GM19438 (cell line): Measurements from ENCODE around the gene CACNA1D.
"Not testable (repeated sequence)": the region's sequence is repeated elsewhere in the genome, so short reads cannot be mapped to it uniquely, and the experiment has no call there.

ENCODE experiments used
- ATAC-seq: cut with Tn5 transposase; IDR thresholded peaks from one replicate; pipeline ENCODE4 v1.9.1; 2021; ENCODE audit warnings: low read depth; ENCODE audit not compliant: unreplicated experiment

Gene CACNA1D

DNA sequence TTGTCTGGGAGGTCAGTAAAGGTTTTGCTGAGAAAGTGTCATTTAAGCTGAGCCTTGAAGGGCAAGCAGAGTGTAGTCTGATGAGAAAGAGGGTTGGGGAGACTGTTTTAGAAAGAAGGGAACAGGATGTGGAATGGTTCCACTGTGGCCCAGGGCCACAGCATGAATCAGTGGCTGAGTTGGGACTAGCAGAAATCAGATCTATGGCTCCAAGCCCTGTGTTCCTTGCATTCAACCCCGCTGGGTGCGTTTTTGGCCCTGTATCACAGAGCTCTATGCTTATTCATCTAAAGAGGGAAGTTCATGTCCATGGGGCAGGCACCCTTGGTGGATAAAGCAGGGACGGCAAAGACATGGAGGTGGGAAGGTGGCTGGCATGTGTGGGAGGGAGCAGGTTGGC is 151.3 kb downstream of the CACNA1D start:
- no peak for ATAC-seq

DNA sequence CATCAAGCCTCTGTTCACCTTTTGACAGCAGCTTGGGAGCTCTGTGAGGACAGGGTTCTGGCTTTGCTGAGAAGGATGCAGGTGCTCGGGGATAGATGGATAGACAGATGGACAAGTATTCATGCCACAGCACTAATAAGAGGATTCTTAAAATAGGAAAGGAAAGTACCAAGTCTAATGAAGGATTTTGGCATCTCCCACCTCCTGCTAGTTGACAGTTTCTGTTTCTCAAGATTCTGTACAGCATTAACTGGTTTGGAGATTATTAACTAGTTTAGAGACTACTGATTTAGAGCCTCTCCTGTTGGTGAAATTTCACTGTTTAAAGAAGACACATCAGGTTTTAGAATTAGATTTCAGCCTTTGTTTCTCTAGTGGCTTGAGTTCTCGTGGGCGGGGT is 152.3 kb downstream of the CACNA1D start:
- ATAC-seq = peak; percentile 61

DNA sequence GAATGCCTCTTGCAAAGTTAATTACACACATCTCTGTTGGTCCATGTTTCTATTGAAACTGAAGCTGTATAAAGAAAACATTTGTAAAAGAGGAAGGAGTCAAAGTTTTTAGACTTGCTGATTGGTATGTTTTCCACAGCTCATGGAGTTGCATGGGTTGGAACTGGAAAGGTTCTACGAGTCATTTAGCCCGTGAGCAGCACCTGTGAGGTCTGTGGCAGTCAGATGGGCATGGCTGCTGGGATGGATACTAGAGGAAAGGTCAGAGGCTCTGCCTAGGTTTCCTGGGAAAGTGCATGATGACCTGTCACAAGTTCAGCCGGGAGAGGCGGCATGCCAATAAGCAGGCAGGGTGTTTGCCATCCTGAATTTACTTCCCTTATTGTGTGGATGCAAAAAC is 155.4 kb downstream of the CACNA1D start:
- ATAC-seq = no peak

DNA sequence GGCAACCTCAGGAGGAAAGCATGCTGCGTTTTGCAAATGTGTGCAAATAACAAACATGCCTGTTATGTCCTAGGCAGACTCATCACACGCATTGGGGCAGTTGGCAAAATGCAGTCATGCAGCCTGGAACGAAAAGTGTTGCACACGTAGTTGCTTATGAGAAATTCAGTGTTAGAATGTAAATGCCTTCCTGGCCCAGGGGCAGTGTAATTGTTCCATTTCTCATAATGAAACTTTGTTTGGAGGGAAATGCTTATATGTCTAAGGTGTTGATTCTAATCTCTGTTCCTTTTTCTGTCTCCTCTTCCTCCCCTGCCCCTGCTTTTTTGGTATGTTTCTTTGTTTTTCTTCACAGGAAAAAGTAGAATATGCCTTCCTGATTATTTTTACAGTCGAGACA is 156.0 kb downstream of the CACNA1D start:
- ATAC-seq = peak; percentile 71

DNA sequence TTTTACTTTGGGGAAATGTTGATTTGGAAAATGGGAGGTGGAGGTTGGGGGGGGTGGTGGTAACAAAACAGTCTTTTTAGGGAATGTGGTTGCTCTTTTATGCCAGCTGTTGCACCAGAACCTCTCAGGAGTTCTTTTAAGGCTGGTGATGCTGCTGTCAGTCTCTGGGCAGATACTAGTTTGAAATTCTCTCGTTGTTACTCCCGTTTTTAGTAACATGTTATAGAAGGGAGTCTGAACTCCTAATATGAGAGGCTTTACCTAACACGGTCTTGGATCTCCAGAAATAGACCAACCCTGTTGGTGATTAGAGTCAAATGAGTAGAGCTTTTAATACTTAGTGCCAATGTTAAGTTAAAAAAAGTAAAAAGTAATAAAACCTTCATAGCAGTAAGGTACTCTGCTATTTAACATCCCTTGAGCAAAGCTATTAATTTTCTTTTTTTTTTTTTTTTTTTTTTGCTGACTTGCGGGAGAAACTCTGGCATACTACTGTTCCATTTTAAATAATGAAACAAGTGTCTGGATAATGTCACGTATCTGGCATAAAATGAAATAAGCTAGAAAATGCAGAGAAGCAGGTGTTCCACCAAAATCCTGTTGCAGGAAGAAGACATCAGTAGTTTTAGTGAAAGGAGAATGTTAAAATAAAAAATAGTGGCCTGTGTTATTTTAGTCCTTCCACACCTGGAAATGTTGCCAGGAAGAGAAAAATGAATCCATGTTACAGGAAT is 156.7 kb downstream of the CACNA1D start:
- no peak for ATAC-seq

DNA sequence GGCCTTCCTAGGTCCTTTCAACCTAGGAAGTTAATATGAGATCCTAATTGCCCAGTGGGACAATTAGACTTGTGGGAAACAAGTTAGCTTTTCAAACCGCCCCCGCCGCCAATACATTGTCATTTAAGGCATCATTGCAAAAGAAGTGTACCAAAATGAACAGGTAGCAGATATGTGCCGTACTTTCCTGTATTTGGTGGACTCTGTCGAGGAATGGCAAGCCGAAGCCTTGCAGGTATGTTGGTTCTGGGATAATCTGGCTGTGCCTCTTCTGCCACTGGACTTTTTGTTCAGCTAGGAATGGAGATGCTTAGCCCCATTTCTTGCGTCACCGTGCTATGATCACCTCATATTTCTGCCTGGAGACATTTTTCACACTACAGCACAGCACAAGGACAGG is 157.5 kb downstream of the CACNA1D start:
- ATAC-seq = no peak

DNA sequence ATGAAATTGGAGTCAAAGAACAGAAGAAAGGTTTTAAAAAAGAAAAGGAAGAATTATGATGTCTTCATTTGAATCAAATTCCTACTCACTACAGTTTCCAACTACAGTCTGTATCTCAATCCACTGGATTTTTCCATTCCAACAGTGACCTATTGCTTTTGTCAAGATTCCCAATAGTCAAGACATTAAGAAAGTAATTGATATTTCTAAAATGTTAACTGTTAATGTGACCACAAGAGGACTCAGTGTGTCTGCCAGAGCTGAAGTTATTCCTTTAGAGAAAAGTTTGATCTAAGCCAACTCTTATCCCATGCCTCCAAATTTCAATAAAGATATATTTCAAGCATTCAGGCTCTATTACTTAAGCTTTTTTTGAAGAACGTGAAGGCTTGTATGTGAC is 163.2 kb downstream of the CACNA1D start:
- no peak for ATAC-seq

DNA sequence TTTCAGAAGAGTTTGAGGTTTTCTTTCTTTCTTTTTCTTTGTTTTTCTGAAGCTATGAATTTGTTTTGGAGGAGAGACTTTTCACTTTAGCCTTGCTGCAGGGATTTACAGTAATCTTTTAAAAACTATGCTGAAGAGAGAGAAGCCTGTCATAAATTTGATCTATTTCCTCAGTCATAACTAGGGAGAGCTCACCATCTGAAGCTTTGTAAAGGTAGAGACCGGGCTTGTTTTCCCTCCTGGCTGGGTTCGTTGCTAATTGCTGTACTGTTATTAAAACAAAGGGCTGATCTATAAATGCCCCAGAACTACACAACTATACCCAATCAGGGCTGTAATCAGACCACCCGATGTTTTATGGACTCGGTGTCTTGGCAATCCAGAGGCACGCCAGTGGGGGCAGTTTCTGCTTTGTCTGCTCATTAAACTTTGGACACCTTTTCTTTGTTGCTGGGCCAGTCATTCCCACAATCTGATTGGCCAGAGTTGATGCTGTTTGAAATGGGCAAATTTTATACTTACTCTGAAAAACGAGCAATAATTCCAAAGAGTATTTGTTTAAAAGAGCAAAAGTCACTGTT is 164.3 kb downstream of the CACNA1D start:
- no peak for ATAC-seq

DNA sequence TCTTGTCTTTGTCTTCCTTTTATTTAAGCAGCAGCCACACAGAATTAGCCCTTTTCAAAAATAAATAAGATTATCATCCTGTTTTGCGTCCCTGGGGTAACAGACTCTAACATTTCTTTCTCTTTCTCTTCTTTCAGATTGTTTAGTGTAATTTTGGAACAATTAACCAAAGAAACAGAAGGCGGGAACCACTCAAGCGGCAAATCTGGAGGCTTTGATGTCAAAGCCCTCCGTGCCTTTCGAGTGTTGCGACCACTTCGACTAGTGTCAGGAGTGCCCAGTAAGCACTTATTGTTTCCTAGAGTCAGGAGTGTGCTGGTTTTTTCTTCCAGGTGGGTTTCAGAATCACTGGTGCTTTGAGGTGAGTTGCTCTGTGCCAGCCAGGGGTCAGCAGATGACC is 165.6 kb downstream of the CACNA1D start:
- no peak for ATAC-seq

DNA sequence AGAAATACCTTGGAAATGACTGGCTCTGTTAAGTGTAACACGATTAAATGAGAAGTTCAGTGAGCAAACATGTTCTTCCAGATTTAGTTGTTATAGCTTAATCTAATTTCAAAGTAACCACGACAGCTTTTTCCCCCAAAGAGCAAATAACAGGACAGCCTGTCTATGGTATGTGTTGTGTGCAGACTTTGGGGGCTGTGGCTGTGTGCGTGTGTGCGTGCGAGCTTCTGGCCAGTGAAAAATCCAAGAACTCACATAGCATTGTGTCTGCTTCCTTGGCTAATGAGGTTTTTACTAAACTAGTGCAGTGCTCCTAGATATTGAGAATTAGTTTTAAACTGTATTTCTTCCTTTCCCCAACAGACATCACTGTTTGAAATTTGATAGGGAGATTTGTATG is 167.1 kb downstream of the CACNA1D start:
- ATAC-seq = no peak

DNA sequence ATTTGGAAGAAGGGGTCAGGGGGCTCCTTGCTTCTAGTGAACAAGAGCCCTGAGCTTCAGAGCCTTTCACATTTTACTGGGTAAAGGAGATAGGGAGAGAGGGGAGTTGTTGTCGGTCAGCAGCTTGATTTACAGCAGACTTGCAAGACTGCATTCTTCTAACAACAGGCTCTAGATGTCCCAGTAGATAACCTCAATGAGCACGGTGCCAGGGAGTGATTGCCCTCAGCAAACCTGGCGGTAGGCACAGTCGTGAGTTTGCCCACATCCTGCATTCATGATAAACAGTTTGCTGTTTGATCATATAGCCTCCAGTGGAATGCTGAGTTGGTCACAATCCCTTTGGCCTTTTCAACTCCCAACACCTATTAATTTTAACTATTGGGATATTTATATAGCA is 170.4 kb downstream of the CACNA1D start:
- ATAC-seq = not testable (repeated sequence)

DNA sequence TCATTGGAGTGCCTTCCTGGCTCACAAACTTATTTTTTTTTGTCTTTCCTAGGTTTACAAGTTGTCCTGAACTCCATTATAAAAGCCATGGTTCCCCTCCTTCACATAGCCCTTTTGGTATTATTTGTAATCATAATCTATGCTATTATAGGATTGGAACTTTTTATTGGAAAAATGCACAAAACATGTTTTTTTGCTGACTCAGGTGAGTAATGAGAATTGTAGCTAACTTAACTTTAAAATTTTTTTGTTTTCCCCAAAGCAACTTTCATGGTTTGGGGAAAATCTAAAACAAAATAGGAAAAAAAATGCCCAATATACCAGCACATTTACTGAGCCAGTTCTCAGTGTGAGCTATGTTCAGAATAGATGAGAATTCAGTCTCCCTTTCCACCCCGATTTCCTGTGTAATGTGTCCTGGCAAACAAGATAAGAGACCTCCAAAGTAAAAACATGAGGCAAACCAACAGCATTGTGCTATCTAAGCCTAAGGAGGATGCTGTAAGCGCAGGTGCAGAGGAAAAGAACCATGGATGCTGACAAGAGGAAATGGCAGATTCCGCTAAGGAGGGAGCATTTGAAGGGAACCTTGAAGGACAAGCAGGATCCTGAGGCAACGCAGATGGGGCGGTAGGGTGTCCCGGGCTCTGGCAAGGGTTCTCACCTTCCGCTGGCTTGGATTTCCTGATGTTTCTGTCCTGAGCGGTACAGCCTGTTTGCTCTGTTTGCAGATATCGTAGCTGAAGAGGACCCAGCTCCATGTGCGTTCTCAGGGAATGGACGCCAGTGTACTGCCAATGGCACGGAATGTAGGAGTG is 171.4 kb downstream of the CACNA1D start:
- ATAC-seq = no peak

DNA sequence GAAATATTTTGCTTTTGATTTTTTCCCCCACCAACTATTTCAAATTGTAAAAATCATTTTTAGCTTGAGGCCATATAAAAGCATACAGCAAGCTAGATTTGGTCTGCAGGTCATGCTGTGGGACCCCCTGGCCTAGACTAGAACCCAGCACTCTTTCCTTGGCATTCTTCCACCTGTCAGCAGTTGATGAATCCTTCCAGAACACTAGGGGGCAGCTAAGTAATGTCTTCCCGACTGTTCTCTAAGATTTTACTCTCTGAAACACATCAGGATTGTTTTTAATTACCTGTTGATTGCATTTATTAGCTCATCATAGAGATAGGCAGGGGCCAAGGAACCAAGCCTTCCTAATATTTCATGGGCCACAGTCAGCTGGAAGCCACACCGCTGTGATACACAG is 174.5 kb downstream of the CACNA1D start:
- no peak for ATAC-seq

DNA sequence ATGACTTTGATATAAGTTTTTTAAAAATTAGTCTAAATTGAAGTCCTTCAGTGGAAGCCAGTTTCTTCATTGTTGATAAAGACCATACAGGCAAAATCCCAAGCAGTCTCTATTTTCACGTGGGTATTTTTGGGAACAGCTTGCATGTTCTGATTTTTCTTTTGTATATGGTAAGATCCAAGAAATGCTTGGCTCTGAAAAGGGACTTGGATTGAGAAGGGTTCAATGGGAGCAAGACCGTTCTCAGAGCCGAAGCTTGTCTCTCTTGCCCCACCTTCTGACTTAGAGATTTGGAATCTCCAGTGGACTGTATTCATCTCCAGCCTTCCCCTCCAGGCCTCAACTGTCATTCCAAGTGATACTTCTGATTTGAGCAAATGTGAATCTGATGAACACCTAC is 176.3 kb downstream of the CACNA1D start:
- ATAC-seq = no peak

DNA sequence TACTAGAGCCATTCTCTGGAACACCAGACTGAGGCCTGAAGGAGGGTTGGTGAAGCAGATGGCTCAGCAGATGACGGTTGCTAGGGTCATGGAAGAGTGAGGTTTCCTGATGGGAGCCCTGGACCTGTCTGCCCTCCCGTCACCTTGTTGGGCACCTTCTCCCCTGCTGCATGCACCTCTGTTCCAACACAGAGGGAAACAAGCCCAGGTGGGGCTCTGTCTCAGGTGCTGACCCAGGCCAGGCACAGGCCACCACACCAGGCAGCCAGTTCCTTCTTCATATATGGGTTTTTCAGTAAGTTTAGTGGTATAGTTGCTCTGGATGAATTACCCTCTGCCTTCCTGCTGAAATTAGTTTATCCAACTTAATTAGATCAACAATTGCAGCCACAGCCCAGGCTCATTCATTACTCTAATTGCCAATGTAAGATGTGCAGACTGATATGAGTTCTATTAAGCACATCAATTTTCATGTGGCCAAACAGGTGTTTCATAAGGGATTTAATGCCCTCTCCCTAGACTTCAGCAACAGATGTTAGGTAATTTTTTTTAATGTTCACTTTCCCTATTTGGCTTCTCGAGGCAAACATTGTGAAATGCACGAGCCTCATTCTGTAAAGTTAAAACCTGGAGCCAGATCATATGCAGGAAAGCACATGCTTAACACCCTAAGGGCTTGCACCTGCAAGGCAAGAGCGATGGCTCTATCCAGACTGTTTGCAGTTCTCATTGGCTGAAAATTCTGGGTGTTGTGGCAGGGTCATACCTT is 177.0 kb downstream of the CACNA1D start:
- ATAC-seq = no peak

DNA sequence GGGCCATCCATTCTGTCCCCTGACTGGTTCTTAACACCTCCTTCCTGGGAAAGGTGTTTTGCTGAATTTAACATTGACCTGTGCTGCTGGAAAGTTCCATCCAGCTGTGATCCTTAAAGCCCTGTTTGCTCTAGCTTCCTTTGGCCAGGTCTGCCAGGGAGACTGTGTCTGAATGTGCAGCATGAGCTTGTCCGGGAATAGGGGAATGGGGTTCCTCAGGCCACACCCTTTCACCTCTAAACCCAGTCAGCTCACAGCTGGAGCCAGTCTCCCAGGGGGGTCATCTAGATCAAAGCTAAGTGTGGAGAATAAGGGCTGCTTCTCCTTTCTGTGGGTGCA is 177.5 kb downstream of the CACNA1D start:
- ATAC-seq = no peak

DNA sequence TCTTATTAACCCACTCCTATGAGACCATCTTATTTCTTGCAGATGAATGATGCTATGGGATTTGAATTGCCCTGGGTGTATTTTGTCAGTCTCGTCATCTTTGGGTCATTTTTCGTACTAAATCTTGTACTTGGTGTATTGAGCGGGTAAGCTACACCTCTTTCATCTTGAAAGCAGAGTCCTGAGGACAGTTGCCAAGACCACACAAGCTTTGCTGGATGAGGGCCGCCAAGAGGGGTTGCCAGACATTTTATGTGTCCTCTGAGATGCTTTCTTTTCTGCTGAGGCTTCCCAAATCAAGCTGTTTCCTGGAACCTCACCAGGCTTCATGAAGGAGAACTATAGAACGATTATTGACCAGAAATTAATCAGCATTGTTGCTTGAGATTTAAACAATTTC is 178.6 kb downstream of the CACNA1D start:
- ATAC-seq = no peak

DNA sequence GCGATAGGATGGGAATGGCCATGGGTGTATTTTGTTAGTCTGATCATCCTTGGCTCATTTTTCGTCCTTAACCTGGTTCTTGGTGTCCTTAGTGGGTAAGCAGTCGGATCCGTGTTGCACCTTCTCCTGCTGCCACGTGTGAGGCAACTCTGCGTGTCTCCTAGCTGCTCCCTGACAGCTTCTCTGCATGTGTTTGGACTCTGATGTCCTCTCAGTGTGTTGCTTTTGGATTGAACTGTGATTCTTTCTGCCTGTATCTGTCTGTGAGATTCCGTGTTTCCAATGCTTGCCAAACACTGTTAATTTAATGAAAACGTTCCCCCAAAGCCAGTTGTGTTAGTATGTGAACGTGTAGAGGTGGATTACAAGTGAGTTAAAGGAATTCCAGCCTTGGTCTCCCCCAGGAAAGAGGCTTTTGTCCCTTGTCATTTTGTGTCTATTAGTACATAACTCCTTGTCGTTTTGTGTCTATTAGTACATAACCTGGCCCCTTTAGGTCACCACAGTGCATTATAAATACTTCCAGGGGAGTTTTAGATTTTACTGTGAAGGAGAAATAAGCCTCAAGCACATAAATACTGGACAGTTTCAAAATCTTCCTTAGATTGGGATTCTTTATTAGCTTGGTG is 179.4 kb downstream of the CACNA1D start:
- ATAC-seq = no peak

DNA sequence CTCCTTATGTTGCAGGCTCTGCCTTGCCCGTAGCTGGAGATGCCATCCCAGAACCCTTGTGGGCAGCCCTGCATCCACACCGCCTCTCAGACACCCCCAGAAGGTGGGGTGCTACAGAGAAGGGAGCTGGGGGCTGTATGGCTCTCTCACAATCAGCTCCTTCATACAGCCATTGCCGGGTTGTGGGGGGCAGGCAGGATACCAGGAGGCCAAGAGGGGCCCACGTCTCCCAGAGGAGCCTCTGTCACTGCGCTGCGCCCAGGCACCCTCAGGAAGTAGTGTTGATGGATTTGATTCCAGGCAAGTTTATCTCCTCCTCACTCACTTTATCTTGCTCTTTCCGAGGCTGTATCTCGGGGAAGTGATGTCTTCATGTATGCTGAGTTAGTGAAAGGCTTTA is 180.2 kb downstream of the CACNA1D start:
- ATAC-seq = no peak

DNA sequence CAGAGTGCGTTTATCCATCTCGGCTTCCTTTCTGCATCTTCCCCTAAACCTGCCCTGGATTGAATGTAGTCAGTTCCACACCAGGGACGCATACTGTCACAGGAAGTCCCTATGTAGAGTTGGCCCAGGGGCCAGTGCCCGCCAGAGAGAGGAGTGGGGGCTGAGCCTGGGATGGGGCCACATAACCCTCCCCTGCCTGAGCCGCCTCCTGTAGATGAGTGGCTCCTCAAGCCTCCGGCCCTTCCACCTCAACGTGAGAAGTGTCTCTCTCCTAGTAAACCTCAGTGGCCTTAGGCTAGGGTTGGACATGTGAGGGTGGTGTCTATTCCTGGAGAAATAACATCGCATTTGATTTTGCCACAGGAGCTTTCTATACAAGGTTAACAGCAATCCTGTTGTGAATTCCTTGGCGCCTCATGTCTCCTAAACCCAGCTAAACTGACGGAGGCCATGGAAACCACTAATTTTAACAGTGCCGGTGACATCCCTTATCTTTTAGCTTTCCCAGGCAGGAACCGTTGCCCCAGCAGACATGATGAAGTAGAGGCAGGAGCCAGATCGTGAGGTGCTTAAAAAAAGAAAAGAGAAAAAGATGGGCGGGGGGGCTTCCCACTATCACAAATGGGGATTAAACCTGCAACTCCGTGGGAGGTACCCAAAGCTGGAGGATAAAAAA is 180.7 kb downstream of the CACNA1D start:
- no peak for ATAC-seq
